ENCODE results near the gene UBXN7.
A peak's percentile ranks its signal among the peaks of the same experiment; 100 is the strongest.
"Not testable (repeated sequence)": the region's sequence is repeated elsewhere in the genome, so short reads cannot be mapped to it uniquely, and the experiment has no call there.

UBXN7 gene

GRCh38 chr3:196418601-196419000, 13.6 kb downstream of the UBXN7 start:
- DNase-seq (ENCODE audit: low spot score) = no peak

DNA sequence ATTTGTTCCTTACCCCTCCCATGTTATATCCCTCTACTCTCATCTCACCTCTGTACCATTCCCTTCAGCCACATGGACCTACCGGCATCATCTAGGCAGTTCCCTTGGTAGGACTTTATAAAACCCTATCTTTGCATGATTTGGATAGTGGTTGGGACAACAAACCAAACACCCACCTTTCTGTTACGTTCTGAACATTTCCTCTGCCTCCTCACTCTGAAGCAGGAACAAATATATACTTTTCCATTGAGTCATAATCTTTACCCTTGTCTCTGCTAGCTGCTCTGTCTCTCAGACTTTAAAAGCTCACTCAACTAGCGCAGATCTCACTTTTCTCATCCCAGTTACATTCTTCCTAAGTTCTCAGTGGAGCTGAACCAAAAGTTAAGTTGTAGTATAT, 17.8 kb downstream of the UBXN7 start:
- no peak for DNase-seq (ENCODE audit: low spot score)

- DNase-seq (ENCODE audit: low spot score) = no peak
Observed at GRCh38 chr3:196412704-196413103, 19.5 kb downstream of the UBXN7 start.

DNA sequence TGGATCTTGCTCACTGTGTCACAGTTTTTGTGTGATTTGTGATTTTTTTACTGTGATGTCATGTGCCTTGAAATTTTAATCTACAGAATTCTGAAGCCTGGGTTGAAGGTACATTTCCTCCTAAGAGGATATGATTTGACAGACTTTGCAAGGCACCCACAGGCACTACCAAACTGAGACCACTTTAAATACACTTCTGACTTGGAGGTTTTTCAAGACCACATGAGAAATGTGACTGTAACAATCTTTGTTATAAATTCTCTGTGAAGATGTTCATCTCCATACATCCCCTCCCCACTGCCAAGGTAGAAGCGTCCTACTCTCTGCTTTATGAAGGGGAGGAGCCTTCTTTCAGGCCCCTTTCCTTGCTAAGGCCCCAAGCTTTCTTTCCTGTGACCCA, 22.8 kb downstream of the UBXN7 start:
- DNase-seq (ENCODE audit: low spot score) = no peak

- DNase-seq (ENCODE audit: low spot score) = no peak
Observed at GRCh38 chr3:196408565-196409300, 23.5 kb downstream of the UBXN7 start.

- peak; percentile 85 for DNase-seq (ENCODE audit: low spot score)
Observed at GRCh38 chr3:196406811-196407470, 25.3 kb downstream of the UBXN7 start.

- DNase-seq (ENCODE audit: low spot score) = no peak
Observed at GRCh38 chr3:196400331-196400730, 31.9 kb downstream of the UBXN7 start.

- peak; percentile 57 for DNase-seq (ENCODE audit: low spot score)
Observed at GRCh38 chr3:196399485-196399945, 32.7 kb downstream of the UBXN7 start.

- DNase-seq (ENCODE audit: low spot score) = no peak
Observed at GRCh38 chr3:196398782-196399181, 33.4 kb downstream of the UBXN7 start.

DNA sequence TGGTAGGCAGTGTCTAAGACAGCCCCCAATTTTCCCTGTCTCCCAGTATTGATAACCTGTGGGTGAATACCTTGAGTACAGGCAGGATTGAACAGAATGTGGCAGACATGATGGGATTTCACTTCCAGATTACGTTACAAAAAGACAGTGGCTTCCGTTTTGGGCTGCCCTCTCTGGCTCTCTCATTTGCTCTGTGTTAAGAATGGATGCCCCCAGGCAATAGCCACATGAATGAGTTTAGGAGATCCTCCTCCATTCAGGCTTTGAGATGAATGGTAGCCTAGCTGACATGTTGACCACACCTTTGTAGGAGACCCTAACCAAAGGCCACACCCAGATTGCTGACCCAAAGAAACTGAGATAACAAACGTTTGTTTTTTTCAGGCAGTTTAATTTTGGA, 34.3 kb downstream of the UBXN7 start:
- DNase-seq (ENCODE audit: low spot score) = no peak

- DNase-seq (ENCODE audit: low spot score) = no peak
Observed at GRCh38 chr3:196390116-196390515, 42.1 kb downstream of the UBXN7 start.

DNA sequence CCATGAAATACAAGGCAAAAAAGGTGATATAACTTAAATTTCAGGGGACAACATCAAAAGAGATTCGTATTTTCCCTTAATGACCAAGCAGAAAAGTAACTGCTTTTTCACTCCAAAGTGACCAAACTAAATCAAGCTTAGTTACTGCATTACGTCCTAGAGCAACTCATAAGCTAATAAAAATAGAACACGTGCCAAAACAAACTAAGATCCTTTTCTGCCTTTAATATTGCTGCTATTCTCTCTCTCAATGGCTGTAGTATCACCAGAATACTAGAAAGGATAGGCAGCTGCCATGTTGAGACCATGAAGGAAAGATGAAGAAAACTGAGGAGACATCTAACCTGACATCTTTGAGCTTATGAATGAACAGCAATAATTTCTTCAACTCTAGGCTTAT, 43.3 kb downstream of the UBXN7 start:
- DNase-seq (ENCODE audit: low spot score) = no peak

DNA sequence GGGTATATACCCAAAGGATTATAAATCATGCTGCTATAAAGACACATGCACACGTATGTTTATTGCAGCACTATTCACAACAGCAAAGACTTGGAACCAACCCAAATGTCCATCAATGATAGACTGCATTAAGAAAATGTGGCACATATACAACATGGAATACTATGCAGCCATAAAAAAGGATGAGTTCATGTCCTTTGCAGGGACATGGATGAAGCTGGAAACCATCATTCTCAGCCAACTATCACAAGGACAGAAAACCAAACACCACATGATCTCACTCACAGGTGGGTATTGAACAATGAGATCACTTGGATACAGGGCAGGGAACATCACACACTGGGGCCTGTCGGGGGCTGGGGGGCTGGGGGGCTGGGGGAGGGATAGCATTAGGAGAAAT, 44.3 kb downstream of the UBXN7 start:
- DNase-seq (ENCODE audit: low spot score) = not testable (repeated sequence)

DNA sequence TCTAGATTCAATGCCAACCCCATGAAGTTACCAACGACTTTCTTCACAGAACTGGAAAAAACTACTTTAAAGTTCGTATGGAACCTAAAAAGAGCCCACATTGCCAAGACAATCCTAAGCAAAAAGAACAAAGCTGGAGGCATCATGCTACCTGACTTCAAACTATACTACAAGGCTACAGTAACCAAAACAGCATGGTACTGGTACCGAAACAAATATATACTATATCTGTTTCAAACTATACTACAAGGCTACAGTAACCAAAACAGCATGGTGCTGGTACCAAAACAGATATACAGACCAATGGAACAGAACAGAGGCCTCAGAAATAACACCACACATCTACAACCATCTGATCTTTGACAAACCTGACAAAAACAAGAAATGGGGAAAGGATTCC, 45.4 kb downstream of the UBXN7 start:
- not testable (repeated sequence) for DNase-seq (ENCODE audit: low spot score)

DNA sequence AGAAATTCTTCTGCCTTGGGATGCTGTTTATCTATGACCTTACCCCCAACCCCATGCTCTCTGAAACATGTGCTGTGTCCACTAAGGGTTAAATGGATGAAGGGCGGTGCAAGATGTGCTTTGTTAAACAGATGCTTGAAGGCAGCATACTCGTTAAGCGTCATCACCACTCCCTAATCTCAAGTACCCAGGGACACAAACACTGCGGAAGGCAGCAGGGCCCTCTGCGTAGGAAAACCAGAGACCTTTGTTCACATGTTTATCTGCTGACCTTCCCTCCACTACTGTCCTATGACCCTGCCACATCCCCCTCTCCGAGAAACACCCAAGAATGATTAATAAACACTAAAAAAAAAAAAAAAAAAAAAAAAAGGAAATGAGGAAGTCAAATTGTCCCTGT, 46.2 kb downstream of the UBXN7 start:
- DNase-seq (ENCODE audit: low spot score) = not testable (repeated sequence)

DNA sequence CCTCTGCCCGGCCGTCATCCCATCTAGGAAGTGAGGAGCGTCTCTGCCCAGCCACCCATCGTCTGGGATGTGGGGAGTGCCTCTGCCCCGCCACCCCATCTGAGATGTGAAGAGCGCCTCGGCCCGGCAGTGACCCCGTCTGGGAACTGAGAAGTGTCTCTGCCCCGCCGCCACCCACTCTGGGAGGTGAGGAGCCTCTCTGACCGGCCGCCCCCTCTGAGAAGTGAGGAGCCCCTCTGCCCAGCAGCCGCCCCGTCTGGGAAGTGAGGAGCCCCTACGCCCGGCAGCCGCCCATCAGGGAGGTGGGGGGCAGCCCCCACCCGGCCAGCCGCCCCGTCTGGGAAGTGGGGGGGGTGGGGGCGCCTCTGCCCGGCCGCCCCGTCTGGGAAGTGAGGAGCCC, 46.8 kb downstream of the UBXN7 start:
- not testable (repeated sequence) for DNase-seq (ENCODE audit: low spot score)

DNA sequence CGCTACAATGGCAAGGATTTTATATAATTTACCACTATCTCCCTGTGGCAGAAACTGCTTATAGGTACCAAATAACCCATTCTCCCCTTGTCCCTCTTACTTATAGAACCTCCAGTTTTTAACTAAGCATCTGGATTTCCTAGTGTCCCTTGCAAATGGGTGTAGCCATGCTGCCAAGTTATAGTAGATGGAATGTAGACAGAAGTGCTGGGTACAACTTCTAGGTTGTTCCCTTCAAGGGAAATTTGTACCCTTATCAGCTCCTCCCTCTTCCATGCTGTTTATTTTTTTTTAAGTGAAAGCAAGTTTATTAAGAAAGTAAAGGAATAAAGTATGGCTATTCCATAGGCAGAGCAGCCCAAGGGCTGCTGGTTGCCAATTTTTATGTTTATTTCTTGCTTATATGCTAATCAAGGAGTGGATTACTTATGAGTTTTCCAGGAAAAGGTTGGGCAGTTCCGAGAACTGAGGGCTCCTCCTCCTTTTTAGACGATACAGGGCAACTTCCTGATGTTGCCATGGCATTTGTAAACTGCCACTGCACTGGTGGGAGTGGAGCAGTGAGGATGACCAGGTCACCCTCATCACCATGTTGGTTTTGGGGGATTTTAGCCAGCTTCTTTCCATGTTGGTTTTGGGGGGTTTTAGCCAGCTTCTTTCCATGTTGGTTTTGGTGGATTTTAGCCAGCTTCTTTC, 53.9 kb downstream of the UBXN7 start:
- DNase-seq (ENCODE audit: low spot score) = no peak

GRCh38 chr3:196377321-196377720, 54.9 kb downstream of the UBXN7 start:
- DNase-seq (ENCODE audit: low spot score) = no peak

- DNase-seq (ENCODE audit: low spot score) = no peak
Observed at GRCh38 chr3:196365736-196366135, 66.5 kb downstream of the UBXN7 start.

- DNase-seq (ENCODE audit: low spot score) = no peak
Observed at GRCh38 chr3:196360586-196360985, 71.6 kb downstream of the UBXN7 start.

DNA sequence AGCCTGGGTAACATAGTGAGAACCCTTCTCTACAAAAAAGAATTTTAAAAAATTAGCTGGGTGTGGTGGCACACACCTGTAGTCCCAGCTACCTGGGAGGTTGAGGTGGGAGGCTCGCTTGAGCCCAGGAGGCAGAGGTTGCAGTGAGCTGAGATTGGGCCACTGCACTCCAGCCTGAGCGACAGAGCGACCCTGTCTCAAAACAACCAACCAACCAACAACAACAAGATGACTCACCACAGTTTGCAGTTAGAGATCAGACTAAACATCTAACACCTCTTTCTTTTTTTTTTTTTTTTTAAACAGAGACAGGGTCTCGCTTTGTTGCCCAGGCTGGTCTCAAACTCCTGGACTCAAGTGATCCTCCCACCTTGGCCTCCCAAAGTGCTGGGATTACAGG, 73.7 kb downstream of the UBXN7 start:
- not testable (repeated sequence) for DNase-seq (ENCODE audit: low spot score)

DNA sequence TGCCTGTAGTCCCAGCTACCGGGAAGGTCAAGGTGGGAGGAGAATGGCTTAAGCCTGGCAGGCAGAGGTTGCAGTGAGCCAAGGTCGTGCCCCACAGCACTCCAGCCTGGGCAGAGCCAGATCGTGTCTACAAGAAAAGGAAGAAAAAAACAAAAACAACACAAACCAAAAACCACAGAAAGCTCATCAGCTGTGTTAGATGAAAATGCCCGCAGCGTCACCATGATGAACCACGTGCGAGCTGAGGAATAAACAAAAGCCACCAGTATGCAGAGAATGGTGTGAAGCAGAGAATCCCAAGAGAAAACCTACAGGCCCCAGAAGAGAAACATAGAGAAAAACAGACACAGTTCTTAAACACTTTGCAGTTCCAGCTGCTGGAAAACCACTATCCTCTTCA, 74.3 kb downstream of the UBXN7 start:
- no peak for DNase-seq (ENCODE audit: low spot score)

DNA sequence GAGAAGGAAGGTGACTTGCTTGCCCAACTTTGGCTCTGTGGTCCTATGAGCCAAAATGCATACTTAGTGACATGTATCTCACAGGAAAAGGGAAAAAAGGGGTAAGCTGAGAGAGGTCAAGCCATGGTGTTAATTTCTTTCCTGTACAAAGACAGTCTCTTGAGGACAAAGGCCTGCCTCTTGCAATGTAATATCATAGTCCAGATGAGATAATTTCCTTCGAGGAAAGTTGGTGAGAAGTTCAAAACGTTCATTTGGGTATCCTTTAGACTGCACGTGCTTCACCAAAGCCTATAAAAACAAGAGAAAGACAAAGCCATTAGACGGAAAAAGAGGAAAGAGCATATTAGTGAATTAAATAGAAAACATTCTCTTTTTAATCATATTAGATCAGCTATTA, 75.7 kb downstream of the UBXN7 start:
- no peak for DNase-seq (ENCODE audit: low spot score)
